Activated naive CD4-positive, alpha-beta T cell treated with anti-CD3 and anti-CD28 coated beads, Interleukin-2, amount 50 U/mL, for 24 hours (primary cell): ENCODE measurements around the gene FAM200A.

Source experiments
- H3K27ac Mint-ChIP-seq: one replicate; pipeline ENCODE4 v1.8.0; 2021; ENCODE audit warnings: mild to moderate bottlenecking, mixed read lengths
- H3K27me3 Mint-ChIP-seq: one replicate; pipeline ENCODE4 v1.8.0; 2021; ENCODE audit warnings: mixed read lengths
- H3K36me3 Mint-ChIP-seq: one replicate; pipeline ENCODE4 v1.8.0; 2021; ENCODE audit warnings: mixed read lengths
- H3K4me1 Mint-ChIP-seq: one replicate; pipeline ENCODE4 v1.8.0; 2021; ENCODE audit warnings: mixed read lengths
- H3K4me3 Mint-ChIP-seq: one replicate; pipeline ENCODE4 v1.8.0; 2021; ENCODE audit warnings: mild to moderate bottlenecking, mixed read lengths
- H3K9me3 Mint-ChIP-seq: one replicate; pipeline ENCODE4 v1.8.0; 2021; ENCODE audit warnings: mixed read lengths

Gene FAM200A

GRCh38 chr7:99498546-99498944 is 53.4 kb downstream of the FAM200A start:
- peaks cover 26% of the 10 kb centered on the region for H3K4me1 Mint-ChIP-seq
- H3K27ac Mint-ChIP-seq, result peak overlapping the region; percentile 47
- H3K4me3 Mint-ChIP-seq, result peak overlapping the region; percentile 99
- peaks cover 21% of the 10 kb centered on the region for H3K36me3 Mint-ChIP-seq
- no peaks in the 10 kb centered on the region for H3K27me3 Mint-ChIP-seq
- no peaks in the 10 kb centered on the region for H3K9me3 Mint-ChIP-seq

- Mint-ChIP-seq H3K4me3 (peak overlapping the region; percentile 99), H3K36me3 (peaks cover 27% of the 10 kb centered on the region), H3K9me3 (no peaks in the 10 kb centered on the region), H3K27ac (peak overlapping the region; percentile 82), H3K27me3 (no peaks in the 10 kb centered on the region), H3K4me1 (peaks cover 26% of the 10 kb centered on the region)
Measured at GRCh38 chr7:99497766-99498545, 54.0 kb downstream of the FAM200A start.
